Lower leg skin (tissue), 4 donors: ENCODE data around the gene CBX6. TPM values are rescaled to one million over a fixed set of nuclear protein-coding genes. Genes with fewer than 3 reads are reported as not detected.

Source experiments
- DNase-seq, 2 donors: peaks; one replicate each; pipeline ENCODE4 v3.0.0-alpha.2; 2019; ENCODE audit warnings: low spot score in 2 of 2
- H3K4me3 ChIP-seq: fragments of 200-600 bp; sonication (generic); 2 replicates; pipeline ENCODE4 v1.5.1; 2017; ENCODE audit warnings: mild to moderate bottlenecking, low read depth; ENCODE audit not compliant: poor library complexity, severe bottlenecking
- POLR2A ChIP-seq, 2 donors: fragments of 450-650 bp; IDR thresholded peaks; one replicate each; pipeline ENCODE4 v1.6.1; 2016 to 2017; ENCODE audit warnings: antibody characterized with exemption in 2 of 2, mild to moderate bottlenecking in 1 of 2, moderate library complexity in 1 of 2
- WGBS, 2 donors: methylation state at CpG; one replicate each; pipeline ENCODE4 v1.1.5; 2018; 5-methylcytosine and 5-hydroxymethylcytosine counted together
- intact Hi-C: fragments of 100-400 bp; cut with DNase I; formaldehyde crosslinking; loops from one replicate; pipeline ENCODE4 v1.15.0; 2023; ENCODE audit warnings: low total_unique reads
- total RNA-seq, 4 donors: library from RNA; depleted of rRNA; stranded (reverse); fragments of >200 nt; gene quantifications; one replicate each; pipeline ENCODE4 v1.1.0, GENCODE V29; 2016
- TF ChIP-seq, protein P1 (sequence below), 3 donors: fragments of 450-650 bp; IDR thresholded peaks; one replicate each; pipeline ENCODE4 v1.5.1; 2016; ENCODE audit warnings: antibody characterized with exemption in 3 of 3, mild to moderate bottlenecking in 3 of 3, moderate library complexity in 2 of 3

Gene CBX6
- total RNA-seq, 4 donors from 2014 or later = 5.1 to 20.0 (median 13.9) TPM

GRCh38 chr22:38868886-38869381, 3.1 kb downstream of the CBX6 start:
- intact Hi-C loops = loop anchor here (10.0 kb wide), 2 partner anchors 104 to 256 kb away; no protein-coding TSS in a partner anchor
- no peak for TF ChIP-seq POLR2A (IDR thresholded peaks at IDR 0.05)
- TF ChIP-seq, protein P1, sequence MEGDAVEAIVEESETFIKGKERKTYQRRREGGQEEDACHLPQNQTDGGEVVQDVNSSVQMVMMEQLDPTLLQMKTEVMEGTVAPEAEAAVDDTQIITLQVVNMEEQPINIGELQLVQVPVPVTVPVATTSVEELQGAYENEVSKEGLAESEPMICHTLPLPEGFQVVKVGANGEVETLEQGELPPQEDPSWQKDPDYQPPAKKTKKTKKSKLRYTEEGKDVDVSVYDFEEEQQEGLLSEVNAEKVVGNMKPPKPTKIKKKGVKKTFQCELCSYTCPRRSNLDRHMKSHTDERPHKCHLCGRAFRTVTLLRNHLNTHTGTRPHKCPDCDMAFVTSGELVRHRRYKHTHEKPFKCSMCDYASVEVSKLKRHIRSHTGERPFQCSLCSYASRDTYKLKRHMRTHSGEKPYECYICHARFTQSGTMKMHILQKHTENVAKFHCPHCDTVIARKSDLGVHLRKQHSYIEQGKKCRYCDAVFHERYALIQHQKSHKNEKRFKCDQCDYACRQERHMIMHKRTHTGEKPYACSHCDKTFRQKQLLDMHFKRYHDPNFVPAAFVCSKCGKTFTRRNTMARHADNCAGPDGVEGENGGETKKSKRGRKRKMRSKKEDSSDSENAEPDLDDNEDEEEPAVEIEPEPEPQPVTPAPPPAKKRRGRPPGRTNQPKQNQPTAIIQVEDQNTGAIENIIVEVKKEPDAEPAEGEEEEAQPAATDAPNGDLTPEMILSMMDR (IDR thresholded peaks at IDR 0.05) = no peak
- WGBS, 2 donors = 14 to 17% methylated on average over 6 to 8 of the region's 8 CpGs
- DNase-seq = peak; percentile 59 to 93
- no peak overlapping the region for H3K4me3 ChIP-seq

DNA sequence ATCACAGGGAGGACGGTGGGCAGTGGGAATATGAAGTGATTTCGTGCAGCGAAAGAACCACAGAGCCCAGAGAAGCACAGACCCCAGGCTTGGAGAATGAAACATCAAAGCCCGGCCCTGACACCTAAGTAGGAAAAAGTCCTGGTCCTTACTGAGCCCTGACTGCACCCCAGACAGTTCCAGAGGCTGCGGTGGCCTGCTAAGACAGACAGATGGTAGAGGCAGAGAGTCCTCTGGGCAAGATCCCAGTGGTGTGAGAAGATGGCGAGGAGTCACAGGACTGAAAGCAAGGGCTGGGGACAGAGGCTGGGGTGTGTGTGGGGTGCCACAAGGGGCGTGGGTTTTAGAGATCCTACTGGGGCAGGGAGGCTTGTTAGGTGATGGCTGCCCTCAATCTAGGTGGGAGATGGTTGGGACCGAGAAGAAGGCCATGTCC, 3.7 kb downstream of the CBX6 start:
- DNase-seq = peak in 1 of 2 donors; percentile 58
- intact Hi-C loops = loop anchor here (10.0 kb wide), 2 partner anchors 104 to 256 kb away; no protein-coding TSS in a partner anchor
- TF ChIP-seq, protein P1 (IDR thresholded peaks at IDR 0.05) = no peak
- no peak for TF ChIP-seq POLR2A (IDR thresholded peaks at IDR 0.05)
- WGBS, 2 donors = 89 to 91% methylated on average over 8 of the region's 8 CpGs
- no peak overlapping the region for H3K4me3 ChIP-seq

GRCh38 chr22:38867471-38868285, 4.3 kb downstream of the CBX6 start:
- WGBS, 2 donors = 93 to 94% methylated on average over 18 of the region's 18 CpGs
- no peak overlapping the region for H3K4me3 ChIP-seq
- intact Hi-C loops = loop anchor here (10.0 kb wide), 2 partner anchors 103 to 257 kb away; no protein-coding TSS in a partner anchor
- peak in 1 of 2 donors; percentile 78 for DNase-seq
- TF ChIP-seq, protein P1 (IDR thresholded peaks at IDR 0.05) = no peak
- TF ChIP-seq POLR2A (IDR thresholded peaks at IDR 0.05) = no peak

DNA sequence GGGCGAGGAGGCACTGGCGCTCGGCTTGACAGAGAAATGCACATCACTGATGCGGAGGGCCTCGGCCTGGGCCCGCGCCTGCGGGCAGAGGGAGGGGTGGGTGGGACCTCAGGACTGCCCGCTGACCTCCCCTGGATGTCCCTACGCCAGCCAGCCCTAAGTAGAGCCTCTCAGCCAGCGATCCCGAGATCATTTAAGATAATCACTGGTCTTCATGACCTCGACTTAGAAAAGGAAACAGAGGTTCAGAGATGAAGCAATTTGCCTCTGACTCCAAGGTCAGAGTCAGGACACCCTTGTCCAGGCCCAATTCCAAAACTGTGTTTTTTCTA, 4.9 kb downstream of the CBX6 start:
- no peak overlapping the region for H3K4me3 ChIP-seq
- TF ChIP-seq, protein P1 (IDR thresholded peaks at IDR 0.05) = no peak
- TF ChIP-seq POLR2A (IDR thresholded peaks at IDR 0.05) = no peak
- intact Hi-C loops = loop anchor here (10.0 kb wide), 2 partner anchors 102 to 258 kb away; no protein-coding TSS in a partner anchor
- DNase-seq = no peak
- 89 to 92% methylated on average over 11 to 13 of the region's 13 CpGs for WGBS, 2 donors

GRCh38 chr22:38866399-38867123, 5.5 kb downstream of the CBX6 start:
- TF ChIP-seq POLR2A (IDR thresholded peaks at IDR 0.05) = no peak
- TF ChIP-seq, protein P1 (IDR thresholded peaks at IDR 0.05) = no peak
- 87 to 88% methylated on average over 69 of the region's 75 CpGs for WGBS, 2 donors
- DNase-seq = no peak
- H3K4me3 ChIP-seq = no peak overlapping the region
- intact Hi-C loops = loop anchor here (10.0 kb wide), 2 partner anchors 102 to 258 kb away; no protein-coding TSS in a partner anchor
